SK-N-SH treated with all-trans-retinoic acid at 6 μM for 48 hours (cell line): Measurements from ENCODE around the gene TNPO1.
A peak's percentile ranks its signal among the peaks of the same experiment; 100 is the strongest.

Source experiments
- ATAC-seq: fragments of 200-7000 bp; cut with Tn5 transposase; 3 replicates; pipeline ENCODE4 v1.9.1; 2020; ENCODE audit warnings: mild to moderate bottlenecking, moderate library complexity
- ARNTL ChIP-seq: fragments of 450-650 bp; formaldehyde crosslinking; IDR thresholded peaks from 2 replicates; pipeline ENCODE4 v1.5.0; 2020; ENCODE audit warnings: low read depth, mild to moderate bottlenecking, moderate library complexity, borderline replicate concordance
- BACH2 ChIP-seq: fragments of 250-450 bp; sonication (Bioruptor Pico); IDR thresholded peaks from 2 replicates; pipeline ENCODE4 v1.9.0; 2021; ENCODE audit warnings: mild to moderate bottlenecking, borderline replicate concordance
- ESRRG ChIP-seq: fragments of 250-450 bp; sonication (Bioruptor Pico); IDR thresholded peaks from 2 replicates; pipeline ENCODE4 v1.6.1; 2021; ENCODE audit warnings: mild to moderate bottlenecking
- ISL1 ChIP-seq: fragments of 250-450 bp; sonication (Bioruptor Pico); IDR thresholded peaks from 2 replicates; pipeline ENCODE4 v2.1.2; 2022; ENCODE audit warnings: mild to moderate bottlenecking, moderate library complexity
- OSR1 ChIP-seq: fragments of 250-450 bp; sonication (Bioruptor Pico); IDR thresholded peaks from 2 replicates; pipeline ENCODE4 v1.8.0; 2022; ENCODE audit warnings: moderate library complexity, mild to moderate bottlenecking, inconsistent platforms
- PPARA ChIP-seq: fragments of 250-450 bp; sonication (Bioruptor Pico); IDR thresholded peaks from 2 replicates; pipeline ENCODE4 v1.5.0; 2020; ENCODE audit warnings: mild to moderate bottlenecking, borderline replicate concordance
- SNAI2 ChIP-seq: fragments of 250-450 bp; sonication (Bioruptor Pico); IDR thresholded peaks from 2 replicates; pipeline ENCODE4 v1.5.0; 2020; ENCODE audit warnings: mild to moderate bottlenecking, moderate library complexity
- TCF4 ChIP-seq: fragments of 250-450 bp; sonication (Bioruptor Pico); IDR thresholded peaks from 2 replicates; pipeline ENCODE4 v1.8.0; 2021; ENCODE audit warnings: mild to moderate bottlenecking, moderate library complexity, borderline replicate concordance
- TOX ChIP-seq: fragments of 250-450 bp; sonication (Bioruptor Pico); IDR thresholded peaks from 2 replicates; pipeline ENCODE4 v1.8.0; 2021; ENCODE audit warnings: mild to moderate bottlenecking, moderate library complexity, borderline replicate concordance
- ZC3H10 ChIP-seq: fragments of 250-450 bp; sonication (Bioruptor Pico); IDR thresholded peaks from 2 replicates; pipeline ENCODE4 v1.5.1; 2021; ENCODE audit warnings: mild to moderate bottlenecking, moderate library complexity
- ZFP3 ChIP-seq: fragments of 250-450 bp; sonication (Bioruptor Pico); IDR thresholded peaks from 2 replicates; pipeline ENCODE4 v1.5.0; 2020; ENCODE audit warnings: mild to moderate bottlenecking, moderate library complexity
- ZFP30 ChIP-seq: fragments of 450-650 bp; formaldehyde crosslinking; IDR thresholded peaks from 2 replicates; pipeline ENCODE4 v1.5.0; 2022; ENCODE audit warnings: mild to moderate bottlenecking, moderate library complexity
- ZNF565 ChIP-seq: fragments of 450-650 bp; formaldehyde crosslinking; conservative IDR thresholded peaks from 2 replicates; pipeline ENCODE4 v1.5.0; 2020; ENCODE audit warnings: low read depth, mild to moderate bottlenecking, moderate library complexity
- ZNF70 ChIP-seq: fragments of 450-650 bp; formaldehyde crosslinking; IDR thresholded peaks from 2 replicates; pipeline ENCODE4 v1.5.0; 2020; ENCODE audit warnings: mild to moderate bottlenecking, moderate library complexity
- ZNF8 ChIP-seq: fragments of 450-650 bp; formaldehyde crosslinking; IDR thresholded peaks from 2 replicates; pipeline ENCODE4 v1.5.0; 2020; ENCODE audit warnings: mild to moderate bottlenecking, moderate library complexity
- TF ChIP-seq, protein P1 (sequence below): fragments of 250-450 bp; sonication (Bioruptor Pico); IDR thresholded peaks from 2 replicates; pipeline ENCODE4 v1.8.0; 2021; ENCODE audit warnings: low read depth, mild to moderate bottlenecking, moderate library complexity, borderline replicate concordance
- TF ChIP-seq, protein P2 (sequence below): fragments of 250-450 bp; sonication (Bioruptor Pico); IDR thresholded peaks from 2 replicates; pipeline ENCODE4 v1.8.0; 2020; ENCODE audit warnings: mild to moderate bottlenecking, moderate library complexity, borderline replicate concordance
- TF ChIP-seq, protein P3 (sequence below): fragments of 250-450 bp; sonication (Bioruptor Pico); IDR thresholded peaks from 2 replicates; pipeline ENCODE4 v1.5.1; 2021; ENCODE audit warnings: mild to moderate bottlenecking, moderate library complexity
- TF ChIP-seq, protein P4 (sequence below): fragments of 250-450 bp; sonication (Bioruptor Pico); IDR thresholded peaks from 2 replicates; pipeline ENCODE4 v1.5.1; 2020; ENCODE audit warnings: low read depth, mild to moderate bottlenecking, moderate library complexity

The TNPO1 gene

DNA sequence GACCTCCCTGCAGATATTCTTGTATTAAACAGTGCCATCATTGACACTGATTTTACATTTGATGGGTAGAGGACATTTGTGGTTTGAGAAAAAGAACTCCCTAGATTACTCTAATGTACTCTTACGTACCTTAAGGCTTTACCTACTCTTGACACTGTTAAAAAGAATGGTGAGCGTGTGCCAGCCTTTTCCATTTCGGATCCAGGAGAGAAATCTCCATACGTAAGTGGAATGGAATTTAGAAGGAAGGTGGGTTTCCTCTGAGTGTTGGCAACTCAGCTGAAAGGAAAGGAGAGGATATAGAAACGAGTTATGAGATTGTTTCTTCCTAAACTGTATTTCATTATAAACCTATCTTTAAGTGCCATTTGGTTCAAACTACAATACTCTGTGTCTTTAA is 40.9 kb downstream of the TNPO1 start (continued):
- TF ChIP-seq, protein P1, sequence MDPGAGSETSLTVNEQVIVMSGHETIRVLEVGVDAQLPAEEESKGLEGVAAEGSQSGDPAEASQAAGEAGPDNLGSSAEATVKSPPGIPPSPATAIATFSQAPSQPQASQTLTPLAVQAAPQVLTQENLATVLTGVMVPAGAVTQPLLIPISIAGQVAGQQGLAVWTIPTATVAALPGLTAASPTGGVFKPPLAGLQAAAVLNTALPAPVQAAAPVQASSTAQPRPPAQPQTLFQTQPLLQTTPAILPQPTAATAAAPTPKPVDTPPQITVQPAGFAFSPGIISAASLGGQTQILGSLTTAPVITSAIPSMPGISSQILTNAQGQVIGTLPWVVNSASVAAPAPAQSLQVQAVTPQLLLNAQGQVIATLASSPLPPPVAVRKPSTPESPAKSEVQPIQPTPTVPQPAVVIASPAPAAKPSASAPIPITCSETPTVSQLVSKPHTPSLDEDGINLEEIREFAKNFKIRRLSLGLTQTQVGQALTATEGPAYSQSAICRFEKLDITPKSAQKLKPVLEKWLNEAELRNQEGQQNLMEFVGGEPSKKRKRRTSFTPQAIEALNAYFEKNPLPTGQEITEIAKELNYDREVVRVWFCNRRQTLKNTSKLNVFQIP (CRISPR knock-in tag): no peak
- TF ChIP-seq ZC3H10 (CRISPR knock-in tag): no peak
- no peak for TF ChIP-seq TCF4 (CRISPR knock-in tag)
- no peak for TF ChIP-seq ZNF70 (CRISPR knock-in tag)
- TF ChIP-seq, protein P2, sequence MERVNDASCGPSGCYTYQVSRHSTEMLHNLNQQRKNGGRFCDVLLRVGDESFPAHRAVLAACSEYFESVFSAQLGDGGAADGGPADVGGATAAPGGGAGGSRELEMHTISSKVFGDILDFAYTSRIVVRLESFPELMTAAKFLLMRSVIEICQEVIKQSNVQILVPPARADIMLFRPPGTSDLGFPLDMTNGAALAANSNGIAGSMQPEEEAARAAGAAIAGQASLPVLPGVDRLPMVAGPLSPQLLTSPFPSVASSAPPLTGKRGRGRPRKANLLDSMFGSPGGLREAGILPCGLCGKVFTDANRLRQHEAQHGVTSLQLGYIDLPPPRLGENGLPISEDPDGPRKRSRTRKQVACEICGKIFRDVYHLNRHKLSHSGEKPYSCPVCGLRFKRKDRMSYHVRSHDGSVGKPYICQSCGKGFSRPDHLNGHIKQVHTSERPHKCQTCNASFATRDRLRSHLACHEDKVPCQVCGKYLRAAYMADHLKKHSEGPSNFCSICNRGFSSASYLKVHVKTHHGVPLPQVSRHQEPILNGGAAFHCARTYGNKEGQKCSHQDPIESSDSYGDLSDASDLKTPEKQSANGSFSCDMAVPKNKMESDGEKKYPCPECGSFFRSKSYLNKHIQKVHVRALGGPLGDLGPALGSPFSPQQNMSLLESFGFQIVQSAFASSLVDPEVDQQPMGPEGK: no peak
- no peak for TF ChIP-seq ESRRG (CRISPR knock-in tag)

DNA sequence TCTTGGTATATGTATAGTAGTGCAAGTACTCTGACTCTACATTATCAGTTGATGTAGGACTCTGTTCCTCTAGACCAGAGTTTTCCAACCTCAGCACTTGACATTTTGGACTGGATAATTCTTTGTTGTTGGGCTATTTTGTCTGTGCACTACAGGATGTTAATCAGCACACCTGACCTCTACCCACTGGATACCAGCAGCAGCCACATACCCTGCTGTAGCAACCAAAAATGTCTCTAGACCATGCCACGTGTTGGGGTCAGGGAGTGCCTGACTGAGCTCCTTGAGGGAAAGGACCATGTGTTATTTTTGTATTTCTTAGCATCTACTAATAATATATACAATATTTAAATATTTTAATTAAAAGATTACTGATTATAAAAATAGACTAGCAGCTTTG is 42.7 kb downstream of the TNPO1 start:
- ATAC-seq: no peak

DNA sequence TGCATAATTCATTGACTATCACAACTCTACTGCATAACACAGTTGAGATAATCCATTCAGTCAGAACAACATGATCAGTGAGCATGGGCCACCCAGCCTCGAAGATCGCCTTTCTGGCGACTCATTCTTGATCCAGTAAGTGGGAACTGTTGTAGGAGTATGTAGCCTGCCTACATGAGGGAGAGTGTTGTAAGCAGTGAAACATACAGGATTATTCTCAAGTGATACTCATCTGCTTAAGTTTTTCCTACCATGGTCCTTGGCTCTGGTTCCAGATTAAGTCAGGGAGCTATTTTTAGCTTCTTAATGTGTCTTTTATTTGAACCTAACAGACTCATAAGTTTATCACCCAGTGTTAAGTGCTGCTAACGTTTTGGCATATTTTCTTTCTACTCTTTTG is 44.0 kb downstream of the TNPO1 start:
- no peak for ATAC-seq
- TF ChIP-seq ISL1 (CRISPR knock-in tag) (no peak), ZFP30 (CRISPR knock-in tag) (no peak), ARNTL (no peak), OSR1 (CRISPR knock-in tag) (no peak), ESRRG (CRISPR knock-in tag) (no peak), ZC3H10 (CRISPR knock-in tag) (no peak), SNAI2 (CRISPR knock-in tag) (no peak), PPARA (CRISPR knock-in tag) (no peak)
- TF ChIP-seq, protein P3, sequence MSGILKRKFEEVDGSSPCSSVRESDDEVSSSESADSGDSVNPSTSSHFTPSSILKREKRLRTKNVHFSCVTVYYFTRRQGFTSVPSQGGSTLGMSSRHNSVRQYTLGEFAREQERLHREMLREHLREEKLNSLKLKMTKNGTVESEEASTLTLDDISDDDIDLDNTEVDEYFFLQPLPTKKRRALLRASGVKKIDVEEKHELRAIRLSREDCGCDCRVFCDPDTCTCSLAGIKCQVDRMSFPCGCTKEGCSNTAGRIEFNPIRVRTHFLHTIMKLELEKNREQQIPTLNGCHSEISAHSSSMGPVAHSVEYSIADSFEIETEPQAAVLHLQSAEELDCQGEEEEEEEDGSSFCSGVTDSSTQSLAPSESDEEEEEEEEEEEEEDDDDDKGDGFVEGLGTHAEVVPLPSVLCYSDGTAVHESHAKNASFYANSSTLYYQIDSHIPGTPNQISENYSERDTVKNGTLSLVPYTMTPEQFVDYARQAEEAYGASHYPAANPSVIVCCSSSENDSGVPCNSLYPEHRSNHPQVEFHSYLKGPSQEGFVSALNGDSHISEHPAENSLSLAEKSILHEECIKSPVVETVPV: no peak

More for the DNA sequence above, 42.7 kb downstream of the TNPO1 start:
- no peak for TF ChIP-seq ISL1 (CRISPR knock-in tag)
- no peak for TF ChIP-seq SNAI2 (CRISPR knock-in tag)
- no peak for TF ChIP-seq BACH2
- TF ChIP-seq ZC3H10 (CRISPR knock-in tag): no peak
- TF ChIP-seq OSR1 (CRISPR knock-in tag): no peak
- TF ChIP-seq ZFP30 (CRISPR knock-in tag): no peak
- TF ChIP-seq ZNF8 (CRISPR knock-in tag): no peak
- no peak for TF ChIP-seq TOX
- TF ChIP-seq, all 23 proteins: peak for 0

DNA sequence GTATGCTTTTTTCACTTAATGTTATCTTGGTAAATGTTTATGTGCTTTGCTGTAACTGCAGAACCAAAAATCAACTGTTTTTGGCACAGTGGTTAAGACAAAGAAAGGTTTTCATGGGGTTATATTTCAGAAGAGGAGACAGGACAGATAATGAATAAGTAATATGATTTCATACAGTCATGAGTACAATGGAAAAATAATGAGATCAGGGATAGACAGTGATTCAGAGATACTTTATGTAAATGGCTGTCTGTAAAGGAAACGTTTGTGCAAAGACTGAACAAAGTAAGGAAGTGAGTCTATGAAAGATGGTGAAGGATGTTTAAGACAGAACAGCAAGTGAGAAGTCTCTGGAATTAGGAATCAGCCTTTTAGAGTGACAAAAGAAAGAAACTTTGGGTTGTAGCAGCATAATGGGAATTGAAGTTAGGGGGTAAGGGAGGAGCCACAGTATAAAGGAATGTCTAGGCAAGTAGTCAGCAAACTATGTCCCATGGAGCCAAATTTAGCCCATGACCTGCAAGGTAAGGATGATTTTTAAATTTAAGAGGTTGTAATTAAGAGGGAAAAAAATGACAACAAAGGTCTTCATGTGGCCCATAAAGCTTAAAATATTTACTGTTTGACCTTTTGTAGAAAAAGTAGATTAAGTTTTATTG is 55.0 kb downstream of the TNPO1 start:
- TF ChIP-seq ISL1 (CRISPR knock-in tag) (peak; percentile 80), OSR1 (CRISPR knock-in tag) (no peak), PPARA (CRISPR knock-in tag) (no peak)
- TF ChIP-seq, protein P4, sequence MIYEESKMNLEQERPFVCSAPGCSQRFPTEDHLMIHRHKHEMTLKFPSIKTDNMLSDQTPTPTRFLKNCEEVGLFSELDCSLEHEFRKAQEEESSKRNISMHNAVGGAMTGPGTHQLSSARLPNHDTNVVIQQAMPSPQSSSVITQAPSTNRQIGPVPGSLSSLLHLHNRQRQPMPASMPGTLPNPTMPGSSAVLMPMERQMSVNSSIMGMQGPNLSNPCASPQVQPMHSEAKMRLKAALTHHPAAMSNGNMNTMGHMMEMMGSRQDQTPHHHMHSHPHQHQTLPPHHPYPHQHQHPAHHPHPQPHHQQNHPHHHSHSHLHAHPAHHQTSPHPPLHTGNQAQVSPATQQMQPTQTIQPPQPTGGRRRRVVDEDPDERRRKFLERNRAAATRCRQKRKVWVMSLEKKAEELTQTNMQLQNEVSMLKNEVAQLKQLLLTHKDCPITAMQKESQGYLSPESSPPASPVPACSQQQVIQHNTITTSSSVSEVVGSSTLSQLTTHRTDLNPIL: peak; percentile 52; the same call in 1 of the 2 replicates
- TF ChIP-seq, all 23 proteins: peak for 2
- peak; percentile 91 for ATAC-seq

DNA sequence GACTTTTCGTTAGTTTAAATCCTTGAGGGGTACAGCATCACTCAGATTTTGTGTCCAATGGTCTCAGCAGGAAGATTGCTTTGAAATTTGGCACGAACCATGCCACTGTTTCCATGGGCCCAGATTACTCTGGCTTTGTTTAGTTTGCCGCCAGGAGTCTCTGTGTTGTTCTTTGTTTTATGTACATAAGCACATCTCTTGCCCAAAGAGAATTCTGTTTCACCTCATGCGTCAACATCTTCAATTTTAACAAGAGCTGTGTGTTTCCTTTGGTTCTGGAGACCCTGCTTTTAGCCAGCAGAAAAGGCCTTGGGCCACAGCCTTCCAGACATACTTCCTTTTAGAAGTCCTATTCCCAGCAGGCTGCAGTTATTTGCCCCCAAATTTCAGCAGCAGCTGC is 62.4 kb downstream of the TNPO1 start:
- ATAC-seq: no peak
- TF ChIP-seq OSR1 (CRISPR knock-in tag) (no peak), TCF4 (CRISPR knock-in tag) (no peak), ZFP3 (no peak), ZNF565 (CRISPR knock-in tag) (no peak), ZC3H10 (CRISPR knock-in tag) (no peak)
- TF ChIP-seq, protein P4: no peak
- TF ChIP-seq, all 23 proteins: peak for 0
